Panc1 (cell line): ENCODE measurements around the gene CNTRL.

Source experiments
- POLR2AphosphoS5 ChIP-seq: IDR thresholded peaks from 2 replicates; pipeline ENCODE4 v1.6.1; 2012; ENCODE audit warnings: mild to moderate bottlenecking, low read depth, low read length, moderate library complexity
- SIN3A ChIP-seq: IDR thresholded peaks from 2 replicates; pipeline ENCODE4 v1.6.1; 2012; ENCODE audit warnings: low read depth, mild to moderate bottlenecking, low read length, moderate library complexity, borderline replicate concordance; ENCODE audit not compliant: insufficient read depth
- TCF7L2 ChIP-seq: IDR thresholded peaks from 2 replicates; pipeline ENCODE4 v1.6.1; 2011; ENCODE audit warnings: mild to moderate bottlenecking, low read depth, low read length, inconsistent platforms
- TF ChIP-seq, protein P1 (sequence below): fragments of 450-650 bp; IDR thresholded peaks from 2 replicates; pipeline ENCODE4 v1.5.1; 2017; ENCODE audit warnings: mild to moderate bottlenecking
- TF ChIP-seq, protein P2 (sequence below), 2 experiments: IDR thresholded peaks; 2 replicates each; pipeline ENCODE4 v1.6.1; 2011 to 2012; ENCODE audit warnings: low read depth in 2 of 2, control low read depth in 1 of 2, low read length in 1 of 2, mild to moderate bottlenecking in 1 of 2, moderate library complexity in 1 of 2; ENCODE audit not compliant: insufficient read depth in 1 of 2

DNA sequence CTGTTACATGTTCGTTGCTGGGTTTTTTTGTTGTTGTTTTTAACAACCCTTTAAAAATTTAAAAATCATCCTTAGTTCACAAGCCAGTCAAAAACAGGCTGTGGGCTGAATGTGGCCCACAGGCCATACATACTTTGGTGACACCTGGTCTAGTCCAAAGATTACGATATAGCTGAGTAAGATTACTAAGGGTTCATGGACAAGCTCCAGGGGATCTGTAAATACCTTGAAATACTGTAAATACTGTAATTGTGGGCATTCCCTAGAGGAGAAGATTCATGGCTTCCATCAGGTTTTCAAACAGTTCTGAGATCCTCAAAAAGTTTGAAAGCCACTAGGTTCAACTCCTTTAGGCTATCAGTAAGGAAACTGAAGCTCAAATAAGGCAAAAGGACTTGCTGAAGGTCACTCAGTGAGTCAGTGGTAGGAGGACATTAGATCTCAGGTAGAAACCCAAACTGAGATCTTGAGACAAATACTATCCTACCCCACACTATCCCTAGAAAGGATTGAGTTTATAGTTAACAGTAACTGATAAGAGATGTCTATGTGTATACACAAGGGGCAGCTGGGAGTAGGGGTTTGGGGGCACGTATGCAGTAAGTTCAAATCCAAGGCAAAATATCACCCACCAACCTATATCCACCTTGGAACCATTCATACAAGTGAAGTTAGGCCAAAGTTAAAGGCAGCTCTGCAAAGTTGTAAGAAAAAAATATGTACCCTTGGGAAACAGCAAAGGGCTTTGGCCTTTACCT is 109.1 kb downstream of the CNTRL start:
- TF ChIP-seq, protein P1, sequence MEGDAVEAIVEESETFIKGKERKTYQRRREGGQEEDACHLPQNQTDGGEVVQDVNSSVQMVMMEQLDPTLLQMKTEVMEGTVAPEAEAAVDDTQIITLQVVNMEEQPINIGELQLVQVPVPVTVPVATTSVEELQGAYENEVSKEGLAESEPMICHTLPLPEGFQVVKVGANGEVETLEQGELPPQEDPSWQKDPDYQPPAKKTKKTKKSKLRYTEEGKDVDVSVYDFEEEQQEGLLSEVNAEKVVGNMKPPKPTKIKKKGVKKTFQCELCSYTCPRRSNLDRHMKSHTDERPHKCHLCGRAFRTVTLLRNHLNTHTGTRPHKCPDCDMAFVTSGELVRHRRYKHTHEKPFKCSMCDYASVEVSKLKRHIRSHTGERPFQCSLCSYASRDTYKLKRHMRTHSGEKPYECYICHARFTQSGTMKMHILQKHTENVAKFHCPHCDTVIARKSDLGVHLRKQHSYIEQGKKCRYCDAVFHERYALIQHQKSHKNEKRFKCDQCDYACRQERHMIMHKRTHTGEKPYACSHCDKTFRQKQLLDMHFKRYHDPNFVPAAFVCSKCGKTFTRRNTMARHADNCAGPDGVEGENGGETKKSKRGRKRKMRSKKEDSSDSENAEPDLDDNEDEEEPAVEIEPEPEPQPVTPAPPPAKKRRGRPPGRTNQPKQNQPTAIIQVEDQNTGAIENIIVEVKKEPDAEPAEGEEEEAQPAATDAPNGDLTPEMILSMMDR: no peak
- TF ChIP-seq POLR2AphosphoS5 (no peak), TCF7L2 (no peak), SIN3A (no peak)
- TF ChIP-seq, protein P2, sequence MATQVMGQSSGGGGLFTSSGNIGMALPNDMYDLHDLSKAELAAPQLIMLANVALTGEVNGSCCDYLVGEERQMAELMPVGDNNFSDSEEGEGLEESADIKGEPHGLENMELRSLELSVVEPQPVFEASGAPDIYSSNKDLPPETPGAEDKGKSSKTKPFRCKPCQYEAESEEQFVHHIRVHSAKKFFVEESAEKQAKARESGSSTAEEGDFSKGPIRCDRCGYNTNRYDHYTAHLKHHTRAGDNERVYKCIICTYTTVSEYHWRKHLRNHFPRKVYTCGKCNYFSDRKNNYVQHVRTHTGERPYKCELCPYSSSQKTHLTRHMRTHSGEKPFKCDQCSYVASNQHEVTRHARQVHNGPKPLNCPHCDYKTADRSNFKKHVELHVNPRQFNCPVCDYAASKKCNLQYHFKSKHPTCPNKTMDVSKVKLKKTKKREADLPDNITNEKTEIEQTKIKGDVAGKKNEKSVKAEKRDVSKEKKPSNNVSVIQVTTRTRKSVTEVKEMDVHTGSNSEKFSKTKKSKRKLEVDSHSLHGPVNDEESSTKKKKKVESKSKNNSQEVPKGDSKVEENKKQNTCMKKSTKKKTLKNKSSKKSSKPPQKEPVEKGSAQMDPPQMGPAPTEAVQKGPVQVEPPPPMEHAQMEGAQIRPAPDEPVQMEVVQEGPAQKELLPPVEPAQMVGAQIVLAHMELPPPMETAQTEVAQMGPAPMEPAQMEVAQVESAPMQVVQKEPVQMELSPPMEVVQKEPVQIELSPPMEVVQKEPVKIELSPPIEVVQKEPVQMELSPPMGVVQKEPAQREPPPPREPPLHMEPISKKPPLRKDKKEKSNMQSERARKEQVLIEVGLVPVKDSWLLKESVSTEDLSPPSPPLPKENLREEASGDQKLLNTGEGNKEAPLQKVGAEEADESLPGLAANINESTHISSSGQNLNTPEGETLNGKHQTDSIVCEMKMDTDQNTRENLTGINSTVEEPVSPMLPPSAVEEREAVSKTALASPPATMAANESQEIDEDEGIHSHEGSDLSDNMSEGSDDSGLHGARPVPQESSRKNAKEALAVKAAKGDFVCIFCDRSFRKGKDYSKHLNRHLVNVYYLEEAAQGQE (IDR thresholded peaks at IDR 0.05; ENCODE audit: insufficient read depth in 1 of 2, low read depth in 2 of 2, low read length in 1 of 2): no peak
